SHP77 treated with DMSO at 0.1 percent for 48 hours (cell line): Measurements from ENCODE around the gene UQCC2.

Experiments used
- DNase-seq: peaks from one replicate; lab custom pipeline; 2025; lab: John Stamatoyannopoulos, UW

The UQCC2 gene

GRCh38 chr6:33707771-33708170 is 3.7 kb downstream of the UQCC2 start:
- no peak for DNase-seq

GRCh38 chr6:33705955-33706725 is 5.4 kb downstream of the UQCC2 start:
- no peak for DNase-seq

GRCh38 chr6:33705268-33705885 is 6.1 kb downstream of the UQCC2 start:
- no peak for DNase-seq

- no peak for DNase-seq
Measured at GRCh38 chr6:33704215-33705066, 7.1 kb downstream of the UQCC2 start.

- no peak for DNase-seq
Measured at GRCh38 chr6:33702345-33702977, 9.0 kb downstream of the UQCC2 start.

- peak; percentile 18 for DNase-seq
Measured at GRCh38 chr6:33700391-33701050, 11.0 kb downstream of the UQCC2 start.

- no peak for DNase-seq
Measured at GRCh38 chr6:33699739-33700138, 11.8 kb downstream of the UQCC2 start.

- no peak for DNase-seq
Measured at GRCh38 chr6:33699131-33699530, 12.4 kb downstream of the UQCC2 start.

- no peak for DNase-seq
Measured at GRCh38 chr6:33698494-33698893, 13.0 kb downstream of the UQCC2 start.

GRCh38 chr6:33697845-33698244 is 13.7 kb downstream of the UQCC2 start:
- DNase-seq, result no peak

GRCh38 chr6:33696548-33697518 is 14.7 kb downstream of the UQCC2 start:
- DNase-seq, result peak; percentile 31

- no peak for DNase-seq
Measured at GRCh38 chr6:33696076-33696475, 15.4 kb downstream of the UQCC2 start.

GRCh38 chr6:33695451-33695887 is 16.0 kb downstream of the UQCC2 start:
- no peak for DNase-seq

- no peak for DNase-seq
Measured at GRCh38 chr6:33694977-33695376, 16.5 kb downstream of the UQCC2 start.

GRCh38 chr6:33694401-33694931 is 17.0 kb downstream of the UQCC2 start:
- peak; percentile 43 for DNase-seq

- peak; percentile 31 for DNase-seq
Measured at GRCh38 chr6:33693186-33694105, 18.1 kb downstream of the UQCC2 start.

GRCh38 chr6:33692760-33693158 is 18.7 kb downstream of the UQCC2 start:
- no peak for DNase-seq

- DNase-seq, result no peak
Measured at GRCh38 chr6:33692078-33692759, 19.3 kb downstream of the UQCC2 start.
